Keratinocyte (primary cell): Measurements from ENCODE around the gene PTPRN2. TPM values are rescaled to one million over a fixed set of nuclear protein-coding genes. Genes with fewer than 3 reads are reported as not detected.

Experiments
- DNase-seq: peaks from one replicate; pipeline ENCODE4 v3.0.0-alpha.2; 2011; ENCODE audit warnings: low read depth, missing footprints, low spot score
- FAIRE-seq: peaks from 2 replicates; lab custom pipeline; 2011; peaks lifted over from hg19 to GRCh38; lab: Jason Lieb, UNC
- H2AFZ ChIP-seq: 2 replicates; pipeline ENCODE4 v1.6.0; 2012; ENCODE audit warnings: low read length, control low read depth, inconsistent platforms; ENCODE audit not compliant: control insufficient read depth
- H3K27ac ChIP-seq: 2 replicates; pipeline ENCODE4 v1.5.1; 2011; ENCODE audit warnings: low read length; ENCODE audit not compliant: control insufficient read depth, insufficient read depth
- H3K27me3 ChIP-seq: 3 replicates; pipeline ENCODE4 v1.6.0; 2011; ENCODE audit warnings: low read length; ENCODE audit not compliant: control insufficient read depth, insufficient read depth; ENCODE audit errors: extremely low read depth
- H3K36me3 ChIP-seq, 2 experiments: 2 replicates in 1 of 2; 3 replicates in 1 of 2; pipeline ENCODE4 v1.5.1; 2011; ENCODE audit warnings: low read length in 2 of 2, mild to moderate bottlenecking in 1 of 2; ENCODE audit not compliant: control insufficient read depth in 2 of 2, insufficient read depth in 2 of 2; ENCODE audit errors: extremely low read depth in 1 of 2
- H3K4me1 ChIP-seq: 3 replicates; pipeline ENCODE4 v1.5.1; 2011; ENCODE audit warnings: low read length; ENCODE audit not compliant: control insufficient read depth, insufficient read depth; ENCODE audit errors: extremely low read depth
- H3K4me2 ChIP-seq: 3 replicates; pipeline ENCODE4 v1.6.0; 2011; ENCODE audit warnings: low read depth, low read length; ENCODE audit not compliant: control insufficient read depth, insufficient read depth; ENCODE audit errors: extremely low read depth
- H3K4me3 ChIP-seq, 3 experiments: fragments of 200-600 bp in 1 of 3; sonication (generic) in 1 of 3; 2 replicates in 2 of 3; 3 replicates in 1 of 3; pipeline ENCODE4 v1.5.1; 2011 to 2016; ENCODE audit warnings: low read length in 3 of 3, mild to moderate bottlenecking in 3 of 3, control low read depth in 2 of 3, inconsistent platforms in 1 of 3, low read depth in 1 of 3, mixed read lengths in 1 of 3, mixed run types in 1 of 3, moderate library complexity in 1 of 3; ENCODE audit not compliant: control insufficient read depth in 2 of 3, insufficient read depth in 2 of 3; ENCODE audit errors: extremely low read depth in 1 of 3
- H3K79me2 ChIP-seq: 2 replicates; pipeline ENCODE4 v1.6.0; 2012; ENCODE audit warnings: low read length; ENCODE audit not compliant: control insufficient read depth, insufficient read depth
- H3K9ac ChIP-seq: 3 replicates; pipeline ENCODE4 v1.6.0; 2011; ENCODE audit warnings: low read length; ENCODE audit not compliant: control insufficient read depth, insufficient read depth; ENCODE audit errors: extremely low read depth
- H3K9me1 ChIP-seq: 3 replicates; pipeline ENCODE4 v1.6.0; 2011; ENCODE audit warnings: low read length; ENCODE audit not compliant: control insufficient read depth, insufficient read depth; ENCODE audit errors: extremely low read depth
- H3K9me3 ChIP-seq: 2 replicates; pipeline ENCODE4 v1.5.1; 2012; ENCODE audit warnings: low read depth, low read length; ENCODE audit not compliant: control insufficient read depth
- H4K20me1 ChIP-seq: 3 replicates; pipeline ENCODE4 v1.6.0; 2011; ENCODE audit warnings: low read length; ENCODE audit not compliant: control insufficient read depth, insufficient read depth; ENCODE audit errors: extremely low read depth
- EZH2 ChIP-seq: IDR thresholded peaks from one replicate; pipeline ENCODE4 v1.6.1; 2012; ENCODE audit warnings: inconsistent platforms, mild to moderate bottlenecking, low read length, moderate library complexity
- dilution Hi-C: fragments of 300-500 bp; cut with MboI; formaldehyde crosslinking; loops from one replicate; pipeline ENCODE4 v1.7.0; 2020; ENCODE audit warnings: low sequenced_read_pairs; ENCODE audit not compliant: extremely low pct_ligation_motif_present
- polyA plus RNA-seq, 5 experiments: library from polyadenylated mRNA; depleted of rRNA in 3 of 5; stranded (reverse) in 3 of 5; stranded (forward) in 1 of 5; unstranded in 1 of 5; fragments of >200 nt; gene quantifications; 1 replicate in 1 of 5; 2 replicates in 3 of 5; 3 replicates in 1 of 5; pipeline versions ENCODE4 v1.2.1 to v1.2.3, GENCODE V29; 2011 to 2012; ENCODE audit warnings: missing spikeins in 2 of 5, low read depth in 1 of 5, low replicate concordance in 1 of 5
- TF ChIP-seq, protein P1 (sequence below), 3 experiments: IDR thresholded peaks in 1 of 3; conservative IDR thresholded peaks in 1 of 3; optimal IDR thresholded peaks in 1 of 3; 2 replicates in 2 of 3; 3 replicates in 1 of 3; pipeline versions ENCODE3 to v1.5.1; 2011; ENCODE audit warnings: low read length in 3 of 3, mild to moderate bottlenecking in 3 of 3, moderate library complexity in 2 of 3, control low read depth in 1 of 3, inconsistent platforms in 1 of 3; ENCODE audit not compliant: insufficient read depth in 2 of 3; ENCODE audit errors: extremely low read depth in 1 of 3

PTPRN2 gene
- polyA plus RNA-seq, 1 donor (not counting 4 experiments of a cell fraction or from before 2014, with no cell fraction given) = not detected

DNA sequence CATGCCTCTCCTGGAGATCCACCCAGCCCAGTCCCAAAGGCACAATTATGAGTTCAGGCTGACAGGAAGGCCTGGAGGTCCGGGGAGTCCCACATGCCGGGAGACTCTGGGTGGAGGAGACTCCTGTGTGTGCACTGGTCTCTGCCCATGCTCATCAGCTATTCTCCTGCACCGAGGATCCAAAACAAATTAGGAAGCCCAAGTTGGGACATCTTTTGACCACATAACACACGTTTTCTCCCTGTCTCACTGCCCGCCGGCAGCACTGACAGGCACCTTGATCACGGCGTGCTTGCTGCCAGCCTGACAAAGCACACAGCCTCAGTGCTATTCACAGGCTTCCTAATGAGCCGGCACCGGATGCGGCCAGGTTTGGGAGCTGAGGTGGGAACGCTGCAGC is 412.7 kb downstream of the PTPRN2 start:
- H3K9ac ChIP-seq = no peak overlapping the region
- dilution Hi-C loops = no loop called here
- no peaks in the 10 kb centered on the region for H4K20me1 ChIP-seq
- FAIRE-seq (no peak), DNase-seq (no peak)
- H3K4me1 ChIP-seq = no peaks in the 10 kb centered on the region
- H2AFZ ChIP-seq = no peak overlapping the region
- no peaks in the 10 kb centered on the region for H3K27me3 ChIP-seq
- no peak overlapping the region for H3K4me3 ChIP-seq
- no peaks in the 10 kb centered on the region for H3K79me2 ChIP-seq
- H3K9me1 ChIP-seq = no peaks in the 10 kb centered on the region
- TF ChIP-seq EZH2 = no peak
- TF ChIP-seq, protein P1, sequence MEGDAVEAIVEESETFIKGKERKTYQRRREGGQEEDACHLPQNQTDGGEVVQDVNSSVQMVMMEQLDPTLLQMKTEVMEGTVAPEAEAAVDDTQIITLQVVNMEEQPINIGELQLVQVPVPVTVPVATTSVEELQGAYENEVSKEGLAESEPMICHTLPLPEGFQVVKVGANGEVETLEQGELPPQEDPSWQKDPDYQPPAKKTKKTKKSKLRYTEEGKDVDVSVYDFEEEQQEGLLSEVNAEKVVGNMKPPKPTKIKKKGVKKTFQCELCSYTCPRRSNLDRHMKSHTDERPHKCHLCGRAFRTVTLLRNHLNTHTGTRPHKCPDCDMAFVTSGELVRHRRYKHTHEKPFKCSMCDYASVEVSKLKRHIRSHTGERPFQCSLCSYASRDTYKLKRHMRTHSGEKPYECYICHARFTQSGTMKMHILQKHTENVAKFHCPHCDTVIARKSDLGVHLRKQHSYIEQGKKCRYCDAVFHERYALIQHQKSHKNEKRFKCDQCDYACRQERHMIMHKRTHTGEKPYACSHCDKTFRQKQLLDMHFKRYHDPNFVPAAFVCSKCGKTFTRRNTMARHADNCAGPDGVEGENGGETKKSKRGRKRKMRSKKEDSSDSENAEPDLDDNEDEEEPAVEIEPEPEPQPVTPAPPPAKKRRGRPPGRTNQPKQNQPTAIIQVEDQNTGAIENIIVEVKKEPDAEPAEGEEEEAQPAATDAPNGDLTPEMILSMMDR (optimal IDR thresholded peaks at IDR 0.05 in 1 of 3, IDR thresholded peaks at IDR 0.05 in 1 of 3, conservative IDR thresholded peaks at IDR 0.05 in 1 of 3; ENCODE audit: extremely low read depth in 1 of 3, insufficient read depth in 2 of 3, low read length in 3 of 3) = no peak
- H3K27ac ChIP-seq = no peak overlapping the region
- peaks cover 15% of the 10 kb centered on the region for H3K9me3 ChIP-seq
- no peaks in the 10 kb centered on the region for H3K36me3 ChIP-seq
- H3K4me2 ChIP-seq = no peak overlapping the region

GRCh38 chr7:158167373-158167772 is 420.2 kb downstream of the PTPRN2 start:
- TF ChIP-seq, protein P1 (optimal IDR thresholded peaks at IDR 0.05 in 1 of 3, IDR thresholded peaks at IDR 0.05 in 1 of 3, conservative IDR thresholded peaks at IDR 0.05 in 1 of 3; ENCODE audit: extremely low read depth in 1 of 3, insufficient read depth in 2 of 3, low read length in 3 of 3) = no peak
- no peak for TF ChIP-seq EZH2
- FAIRE-seq = no peak
- DNase-seq = no peak
- Histone ChIP-seq H3K4me1 (no peaks in the 10 kb centered on the region), H3K79me2 (no peaks in the 10 kb centered on the region), H3K36me3 (no peaks in the 10 kb centered on the region), H3K27ac (no peak overlapping the region), H4K20me1 (no peaks in the 10 kb centered on the region), H3K27me3 (no peaks in the 10 kb centered on the region), H3K4me3 (no peak overlapping the region), H3K9ac (no peak overlapping the region), H3K9me3 (peaks cover 25% of the 10 kb centered on the region), H3K4me2 (no peak overlapping the region), H3K9me1 (no peaks in the 10 kb centered on the region), H2AFZ (no peak overlapping the region)
- dilution Hi-C loops = no loop called here
